HG03103 (cell line): ENCODE measurements around the gene PARD6G.
"Not testable (repeated sequence)": the region's sequence is repeated elsewhere in the genome, so short reads cannot be mapped to it uniquely, and the experiment has no call there.

ENCODE experiments used
- ATAC-seq: cut with Tn5 transposase; IDR thresholded peaks from one replicate; pipeline ENCODE4 v1.9.1; 2021; ENCODE audit warnings: low read depth; ENCODE audit not compliant: unreplicated experiment

The PARD6G gene

GRCh38 chr18:80243204-80243603 lies 4.1 kb downstream of the PARD6G start:
- no peak for ATAC-seq

- no peak for ATAC-seq
Observed at GRCh38 chr18:80241919-80242777, 5.2 kb downstream of the PARD6G start.

- no peak for ATAC-seq
Observed at GRCh38 chr18:80239830-80240229, 7.5 kb downstream of the PARD6G start.

GRCh38 chr18:80238651-80239260 lies 8.6 kb downstream of the PARD6G start:
- ATAC-seq = no peak

- not testable (repeated sequence) for ATAC-seq
Observed at GRCh38 chr18:80237519-80237918, 9.8 kb downstream of the PARD6G start.

GRCh38 chr18:80234398-80234797 lies 12.9 kb downstream of the PARD6G start:
- ATAC-seq = no peak

- no peak for ATAC-seq
Observed at GRCh38 chr18:80233899-80234298, 13.4 kb downstream of the PARD6G start.

GRCh38 chr18:80233201-80233835 lies 14.0 kb downstream of the PARD6G start:
- no peak for ATAC-seq

- no peak for ATAC-seq
Observed at GRCh38 chr18:80232710-80233109, 14.6 kb downstream of the PARD6G start.

- no peak for ATAC-seq
Observed at GRCh38 chr18:80232030-80232429, 15.3 kb downstream of the PARD6G start.

GRCh38 chr18:80231616-80232015 lies 15.7 kb downstream of the PARD6G start:
- no peak for ATAC-seq

GRCh38 chr18:80231151-80231550 lies 16.2 kb downstream of the PARD6G start:
- no peak for ATAC-seq

- ATAC-seq = no peak
Observed at GRCh38 chr18:80229766-80230745, 17.3 kb downstream of the PARD6G start.

- no peak for ATAC-seq
Observed at GRCh38 chr18:80229363-80229762, 18.0 kb downstream of the PARD6G start.

- ATAC-seq = no peak
Observed at GRCh38 chr18:80228051-80228848, 19.1 kb downstream of the PARD6G start.

- no peak for ATAC-seq
Observed at GRCh38 chr18:80227472-80227871, 19.8 kb downstream of the PARD6G start.

GRCh38 chr18:80225685-80226084 lies 21.6 kb downstream of the PARD6G start:
- ATAC-seq = no peak

GRCh38 chr18:80223581-80224148 lies 23.6 kb downstream of the PARD6G start:
- no peak for ATAC-seq

- not testable (repeated sequence) for ATAC-seq
Observed at GRCh38 chr18:80219488-80219887, 27.8 kb downstream of the PARD6G start.
